ENCODE results near the gene NECAP2.
"Not testable (repeated sequence)": the region's sequence is repeated elsewhere in the genome, so short reads cannot be mapped to it uniquely, and the experiment has no call there.

The NECAP2 gene

DNA sequence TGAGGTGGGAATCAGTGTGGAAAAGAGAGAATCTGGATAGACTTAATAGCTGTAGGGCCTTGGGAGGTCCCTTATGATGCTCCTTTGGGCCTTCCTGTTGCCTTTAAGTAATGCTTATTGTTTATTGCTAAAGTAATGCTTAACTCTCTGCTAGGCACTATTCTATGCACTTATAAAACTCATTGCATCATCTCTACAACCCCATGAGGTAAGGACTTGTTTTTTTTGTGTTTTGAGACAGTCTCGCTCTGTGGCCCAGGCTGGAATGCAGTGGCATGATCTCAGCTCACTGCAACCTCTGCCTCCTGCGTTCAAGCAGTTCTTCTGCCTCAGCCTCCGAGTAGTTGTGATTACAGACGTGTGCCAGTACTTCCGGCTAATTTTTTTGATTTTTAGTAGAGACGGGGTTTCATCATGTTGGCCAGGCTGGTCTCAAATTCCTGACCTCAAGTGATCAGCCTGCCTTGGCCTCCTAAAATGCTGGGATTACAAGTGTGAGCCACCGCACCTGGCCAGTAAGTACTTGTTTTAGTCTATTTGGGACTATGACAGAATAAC is 22.3 kb downstream of the NECAP2 start:
- no peak for DNase-seq

DNA sequence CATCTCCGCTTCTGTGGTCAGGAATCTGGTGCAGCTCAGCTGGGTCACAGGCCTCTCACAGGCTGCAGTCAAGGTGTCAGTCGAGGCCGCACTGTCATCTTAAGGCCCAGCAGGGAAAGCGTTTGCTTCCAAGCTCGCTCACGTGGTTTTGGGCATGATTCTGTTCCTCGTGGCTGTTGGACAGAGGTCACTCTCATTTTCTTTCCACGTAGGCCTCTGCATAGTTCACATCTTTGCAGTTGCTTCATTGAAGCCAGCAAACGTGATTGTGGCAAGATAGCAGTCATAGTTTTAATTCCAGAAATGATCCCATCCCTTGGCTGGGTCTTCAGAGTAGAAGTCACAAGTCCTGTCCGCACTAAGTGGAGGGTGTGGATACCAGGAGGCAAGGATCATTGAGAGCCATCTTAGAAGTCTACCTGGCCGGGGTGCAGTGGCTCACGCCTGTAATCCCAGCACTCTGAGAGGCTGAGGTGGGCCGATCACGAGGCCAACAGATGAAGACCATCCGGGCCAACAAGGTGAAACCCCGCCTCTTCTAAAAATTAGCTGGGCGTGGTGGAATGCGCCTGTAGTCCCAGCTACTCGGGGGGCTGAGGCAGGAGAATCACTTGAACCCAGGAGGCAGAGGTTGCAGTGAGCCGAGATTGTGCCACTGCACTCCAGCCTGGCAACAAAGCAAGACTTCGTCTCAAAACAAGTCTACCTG is 24.5 kb downstream of the NECAP2 start:
- no peak for DNase-seq

DNA sequence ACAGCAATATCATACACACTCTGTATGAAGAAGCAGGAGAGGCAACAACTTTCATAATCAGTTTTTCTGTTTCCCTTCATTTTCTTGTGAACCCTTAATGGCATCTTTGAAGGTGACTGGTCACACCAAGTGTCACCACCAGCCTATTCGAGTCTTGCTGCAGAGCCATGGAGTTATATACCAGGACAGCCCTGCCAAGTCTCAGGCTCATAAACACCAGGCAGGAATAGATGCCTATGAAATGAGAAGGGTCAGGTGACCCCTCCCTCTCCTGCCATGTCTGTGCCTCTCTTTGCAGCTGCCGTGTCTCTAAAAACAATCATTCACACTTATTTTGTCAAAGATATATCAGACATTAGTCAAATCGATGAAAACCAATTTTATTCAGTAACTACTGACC is 28.0 kb downstream of the NECAP2 start:
- DNase-seq, result no peak

- no peak for DNase-seq
Observed at GRCh38 chr1:16474166-16474800, 33.8 kb downstream of the NECAP2 start.

DNA sequence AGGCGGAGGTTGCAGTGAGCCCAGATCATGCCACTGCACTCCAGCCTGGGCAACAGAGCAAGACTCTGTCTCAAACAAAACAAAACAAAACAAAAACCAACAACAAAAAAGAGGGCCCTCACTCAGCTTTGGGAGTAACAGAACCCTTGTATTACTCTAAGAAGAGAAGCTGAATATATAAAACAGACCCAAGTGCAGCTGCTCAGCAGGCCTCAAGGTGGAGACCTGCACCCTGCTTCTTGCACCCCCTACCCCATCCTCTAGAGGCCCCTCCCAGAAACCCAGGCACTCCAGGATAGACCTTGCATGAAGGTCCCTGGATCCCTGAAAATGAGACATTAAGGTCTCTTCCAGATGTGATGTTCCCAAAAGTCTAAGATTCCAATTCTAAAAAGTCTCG is 34.4 kb downstream of the NECAP2 start:
- not testable (repeated sequence) for DNase-seq

DNA sequence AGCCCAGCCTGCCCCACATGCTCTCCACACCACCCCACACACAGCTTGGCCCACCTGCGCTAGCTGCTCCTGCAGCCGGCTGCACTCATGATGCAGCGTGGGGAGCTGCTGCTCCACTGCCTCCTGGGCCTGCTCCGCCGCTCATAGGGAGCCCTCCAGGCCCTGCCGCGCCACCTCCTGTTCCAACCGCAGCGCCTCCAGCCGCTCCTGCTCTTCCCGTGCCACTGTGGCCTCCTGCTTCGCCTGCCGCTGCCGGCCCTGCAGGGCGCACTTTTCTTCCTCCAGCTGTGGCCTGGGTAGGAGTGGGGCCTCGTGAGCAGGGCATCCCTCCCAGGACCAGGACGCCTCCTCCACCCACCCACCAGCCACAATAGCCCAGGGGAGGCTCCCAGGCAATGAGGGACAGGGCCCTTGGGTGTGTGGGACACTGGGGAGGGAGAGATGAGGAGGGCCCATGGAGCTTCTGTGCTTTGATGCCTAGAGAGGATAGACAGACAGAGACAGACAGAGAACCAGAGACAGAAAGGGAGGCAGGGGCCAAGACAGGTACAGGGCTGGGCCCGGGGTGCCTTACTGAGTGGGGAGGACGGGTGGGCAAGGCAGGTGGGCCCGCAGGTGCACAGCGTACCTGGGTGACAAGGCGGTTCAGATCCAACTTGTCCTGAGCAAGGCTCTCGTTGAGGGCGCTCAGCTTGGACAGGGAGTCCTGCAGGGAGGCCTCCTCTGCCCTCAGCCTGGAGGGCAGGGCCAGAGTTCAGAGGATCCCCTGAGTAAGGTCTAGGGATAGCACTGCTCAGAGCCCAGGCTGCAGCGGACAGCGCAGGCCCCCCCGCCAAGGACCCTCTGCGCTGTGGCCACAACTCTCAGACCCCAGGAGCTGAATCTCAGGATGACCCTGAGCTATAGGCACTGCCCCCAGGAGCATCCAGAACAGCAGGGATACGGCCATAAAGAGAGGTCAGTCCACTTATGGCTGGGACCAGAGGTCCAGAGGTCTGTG is 35.5 kb downstream of the NECAP2 start:
- DNase-seq, result not testable (repeated sequence)

DNA sequence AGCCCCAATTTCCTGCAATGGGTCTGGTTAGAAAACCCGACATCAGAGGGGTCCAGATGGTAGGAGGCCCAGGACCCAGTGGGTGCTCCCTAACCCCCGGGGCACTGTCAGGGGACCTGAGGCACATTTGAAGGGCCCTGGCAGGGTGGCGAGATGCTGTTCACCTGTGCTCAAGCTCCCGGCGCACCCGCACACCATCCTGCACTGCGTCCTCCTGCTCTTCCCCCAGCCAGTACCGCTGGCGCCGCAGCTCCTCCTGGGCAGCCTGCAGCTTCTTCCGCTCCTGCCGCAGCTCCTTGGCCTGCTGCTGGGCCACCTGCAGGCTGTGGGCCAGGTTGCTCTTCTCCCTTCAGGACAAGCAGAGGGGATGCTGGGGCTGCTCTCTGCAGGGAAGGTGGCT is 37.6 kb downstream of the NECAP2 start:
- DNase-seq, result no peak

GRCh38 chr1:16483146-16483545 is 42.6 kb downstream of the NECAP2 start:
- DNase-seq, result not testable (repeated sequence)

- not testable (repeated sequence) for DNase-seq
Observed at GRCh38 chr1:16483639-16484500, 43.3 kb downstream of the NECAP2 start.

- DNase-seq, result no peak
Observed at GRCh38 chr1:16484501-16484835, 43.9 kb downstream of the NECAP2 start.

DNA sequence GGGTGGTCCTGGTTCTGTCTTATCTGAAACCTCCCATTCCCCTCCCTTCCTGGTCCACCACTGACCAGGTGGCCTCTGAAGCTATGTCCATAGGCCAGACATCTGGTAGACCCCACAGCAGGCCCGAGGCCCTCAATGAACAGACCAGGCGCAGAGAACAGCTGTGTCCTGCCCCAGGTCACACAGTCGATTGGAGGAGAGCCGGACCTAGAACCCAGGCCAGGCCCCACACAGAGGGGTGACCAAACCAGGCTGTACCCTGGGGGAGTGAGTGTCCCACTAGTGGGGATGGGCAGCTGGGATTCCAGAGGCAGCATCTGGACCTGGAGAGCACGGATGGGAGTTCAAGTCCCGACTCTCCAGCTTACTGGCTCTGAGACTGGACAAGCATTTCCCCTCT is 44.4 kb downstream of the NECAP2 start:
- DNase-seq, result no peak

DNA sequence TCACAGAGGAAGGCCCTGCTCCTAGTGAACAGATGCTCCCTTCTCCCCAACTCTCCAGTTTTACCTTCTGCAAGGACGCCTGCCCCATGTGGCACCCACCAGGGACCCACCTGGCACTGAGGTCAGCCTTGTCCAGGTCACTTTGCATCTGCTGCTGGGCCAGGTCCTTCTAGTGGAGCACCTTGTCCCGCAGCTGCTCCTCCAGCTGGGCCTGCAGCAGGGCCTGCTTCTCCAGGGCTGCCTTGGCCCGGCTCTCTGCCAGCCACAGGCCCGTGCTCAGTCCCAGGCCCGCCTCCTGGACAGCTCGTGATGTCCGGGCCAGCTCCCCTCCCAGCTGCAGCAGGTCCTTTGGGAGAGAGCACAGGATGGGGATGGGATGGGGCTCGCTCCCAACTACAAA is 45.8 kb downstream of the NECAP2 start:
- not testable (repeated sequence) for DNase-seq

GRCh38 chr1:16487011-16487410 is 46.5 kb downstream of the NECAP2 start:
- not testable (repeated sequence) for DNase-seq

- not testable (repeated sequence) for DNase-seq
Observed at GRCh38 chr1:16489195-16489880, 48.8 kb downstream of the NECAP2 start.

GRCh38 chr1:16491056-16491675 is 50.6 kb downstream of the NECAP2 start:
- DNase-seq, result no peak

DNA sequence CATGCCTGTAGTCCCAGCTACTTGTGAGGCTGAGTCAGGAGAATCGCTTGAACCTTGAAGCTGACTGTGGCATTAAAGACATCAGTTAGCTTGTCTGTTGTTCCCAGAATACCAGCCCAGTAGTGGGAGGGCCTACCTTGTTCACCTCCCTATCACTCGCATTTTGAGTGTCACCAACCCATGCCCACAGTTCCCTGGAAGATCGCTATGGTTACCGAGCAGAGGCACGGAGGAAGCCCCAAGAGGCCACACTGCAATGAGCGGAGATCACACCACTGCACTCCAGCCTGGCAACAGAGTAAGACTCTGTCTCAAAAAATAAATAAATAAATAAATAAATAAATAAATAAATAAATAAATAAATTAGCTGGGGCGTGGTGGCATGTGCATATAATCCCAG is 52.4 kb downstream of the NECAP2 start:
- not testable (repeated sequence) for DNase-seq

GRCh38 chr1:16493731-16494130 is 53.2 kb downstream of the NECAP2 start:
- DNase-seq, result not testable (repeated sequence)

- DNase-seq, result not testable (repeated sequence)
Observed at GRCh38 chr1:16497474-16497904, 57.0 kb downstream of the NECAP2 start.

DNA sequence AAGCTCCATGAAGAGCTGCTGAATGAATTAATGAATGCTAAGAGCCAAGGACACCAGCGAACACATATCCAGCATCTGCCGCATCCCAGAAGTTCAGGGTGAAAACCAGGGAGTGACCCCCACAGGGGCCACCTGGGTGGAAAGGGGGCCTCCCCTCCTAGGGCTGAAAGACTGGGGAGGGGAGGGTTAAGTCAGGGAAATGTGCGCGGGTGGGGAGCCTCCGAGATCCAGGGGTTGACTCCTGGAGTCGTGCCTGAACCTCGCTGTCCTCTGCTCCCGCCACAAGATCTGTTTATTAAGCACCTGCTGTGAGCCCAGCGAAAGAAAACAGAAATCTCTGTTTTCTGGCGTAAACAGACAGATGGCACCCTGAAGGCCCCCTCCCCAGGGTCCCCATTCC is 57.5 kb downstream of the NECAP2 start:
- DNase-seq, result not testable (repeated sequence)

- DNase-seq, result peak; percentile 45 to 66
Observed at GRCh38 chr1:16498573-16499413, 58.3 kb downstream of the NECAP2 start.
